Endothelial cell of umbilical vein (primary cell): ENCODE results near the gene LGALS7B.

Experiments
- EZH2 ChIP-seq: IDR thresholded peaks from 2 replicates; pipeline ENCODE4 v1.6.1; 2012; ENCODE audit warnings: borderline replicate concordance, low read depth, mild to moderate bottlenecking, moderate library complexity, low read length, inconsistent platforms; ENCODE audit not compliant: severe bottlenecking
- GATA2 ChIP-seq: IDR thresholded peaks from 2 replicates; pipeline ENCODE4 v1.7.0; 2011; ENCODE audit warnings: low read depth, mild to moderate bottlenecking, moderate library complexity, mixed read lengths, low read length; ENCODE audit not compliant: insufficient read length, insufficient read depth
- MYC ChIP-seq: IDR thresholded peaks from one replicate; pipeline ENCODE4 v1.6.1; 2011; ENCODE audit warnings: mild to moderate bottlenecking, low read depth, low read length
- POLR2A ChIP-seq: IDR thresholded peaks from 2 replicates; pipeline ENCODE4 v1.6.1; 2012; ENCODE audit warnings: low read depth, mild to moderate bottlenecking, control low read depth, low read length
- POLR2AphosphoS5 ChIP-seq: IDR thresholded peaks from 2 replicates; pipeline ENCODE4 v1.6.1; 2012; ENCODE audit warnings: low read depth, mild to moderate bottlenecking, control low read depth, low read length, moderate library complexity; ENCODE audit not compliant: insufficient read depth
- TF ChIP-seq, protein P1 (sequence below), 2 donors: IDR thresholded peaks; 1 replicate in 1 of 2; 2 replicates in 1 of 2; pipeline ENCODE4 v1.5.1; 2011; ENCODE audit warnings: low read length in 2 of 2, mild to moderate bottlenecking in 2 of 2, moderate library complexity in 2 of 2, control low read depth in 1 of 2, inconsistent platforms in 1 of 2, low read depth in 1 of 2; ENCODE audit not compliant: insufficient read depth in 1 of 2; ENCODE audit errors: extremely low read depth in 1 of 2
- TF ChIP-seq, protein P2 (sequence below): IDR thresholded peaks from 2 replicates; pipeline ENCODE4 v1.6.1; 2011; ENCODE audit not compliant: insufficient read depth, insufficient read length

DNA sequence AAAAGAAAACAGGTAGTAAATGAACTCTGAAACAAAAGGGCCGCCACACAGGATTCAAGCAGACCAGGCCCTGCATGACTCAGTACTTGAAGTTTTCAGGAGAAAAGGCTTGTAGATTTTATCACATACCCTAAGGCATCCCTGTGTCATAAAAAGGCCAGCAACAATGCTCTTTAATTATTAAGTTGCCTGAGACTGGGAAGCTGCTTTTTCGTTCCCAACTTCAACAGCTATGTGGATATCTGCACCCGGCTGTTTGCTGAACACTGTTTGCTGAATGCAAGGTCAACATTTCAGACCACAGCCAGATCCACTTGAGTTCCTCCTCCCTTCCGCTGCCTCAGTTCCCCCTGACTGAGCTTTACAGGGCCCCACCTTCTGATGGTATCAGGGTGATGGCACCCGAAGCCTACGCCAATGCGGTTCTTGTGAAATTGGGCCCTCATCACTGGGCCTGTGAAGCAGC is 48.7 kb downstream of the LGALS7B start:
- TF ChIP-seq POLR2A, result no peak
- TF ChIP-seq, protein P1, sequence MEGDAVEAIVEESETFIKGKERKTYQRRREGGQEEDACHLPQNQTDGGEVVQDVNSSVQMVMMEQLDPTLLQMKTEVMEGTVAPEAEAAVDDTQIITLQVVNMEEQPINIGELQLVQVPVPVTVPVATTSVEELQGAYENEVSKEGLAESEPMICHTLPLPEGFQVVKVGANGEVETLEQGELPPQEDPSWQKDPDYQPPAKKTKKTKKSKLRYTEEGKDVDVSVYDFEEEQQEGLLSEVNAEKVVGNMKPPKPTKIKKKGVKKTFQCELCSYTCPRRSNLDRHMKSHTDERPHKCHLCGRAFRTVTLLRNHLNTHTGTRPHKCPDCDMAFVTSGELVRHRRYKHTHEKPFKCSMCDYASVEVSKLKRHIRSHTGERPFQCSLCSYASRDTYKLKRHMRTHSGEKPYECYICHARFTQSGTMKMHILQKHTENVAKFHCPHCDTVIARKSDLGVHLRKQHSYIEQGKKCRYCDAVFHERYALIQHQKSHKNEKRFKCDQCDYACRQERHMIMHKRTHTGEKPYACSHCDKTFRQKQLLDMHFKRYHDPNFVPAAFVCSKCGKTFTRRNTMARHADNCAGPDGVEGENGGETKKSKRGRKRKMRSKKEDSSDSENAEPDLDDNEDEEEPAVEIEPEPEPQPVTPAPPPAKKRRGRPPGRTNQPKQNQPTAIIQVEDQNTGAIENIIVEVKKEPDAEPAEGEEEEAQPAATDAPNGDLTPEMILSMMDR (IDR thresholded peaks at IDR 0.05; ENCODE audit: extremely low read depth in 1 of 2, insufficient read depth in 1 of 2, low read depth in 1 of 2, low read length in 2 of 2), result no peak
- no peak for TF ChIP-seq EZH2
- TF ChIP-seq, protein P2, sequence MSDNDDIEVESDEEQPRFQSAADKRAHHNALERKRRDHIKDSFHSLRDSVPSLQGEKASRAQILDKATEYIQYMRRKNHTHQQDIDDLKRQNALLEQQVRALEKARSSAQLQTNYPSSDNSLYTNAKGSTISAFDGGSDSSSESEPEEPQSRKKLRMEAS, result no peak
- no peak for TF ChIP-seq POLR2AphosphoS5
- no peak for TF ChIP-seq MYC
- TF ChIP-seq GATA2, result no peak
